KBM-7 (cell line): ENCODE results near the gene CPSF3.

ENCODE experiments used
- DNase-seq: peaks from one replicate; pipeline ENCODE4 v3.0.0-alpha.2; 2015
- in situ Hi-C: fragments of 300-500 bp; cut with MboI; formaldehyde crosslinking; loops from 2 replicates; pipeline ENCODE4 v1.14.3; 2020; ENCODE audit warnings: low sequenced_read_pairs, low pct_unique_long_range_greater_than_20kb, mixed read lengths

CPSF3 gene

DNA sequence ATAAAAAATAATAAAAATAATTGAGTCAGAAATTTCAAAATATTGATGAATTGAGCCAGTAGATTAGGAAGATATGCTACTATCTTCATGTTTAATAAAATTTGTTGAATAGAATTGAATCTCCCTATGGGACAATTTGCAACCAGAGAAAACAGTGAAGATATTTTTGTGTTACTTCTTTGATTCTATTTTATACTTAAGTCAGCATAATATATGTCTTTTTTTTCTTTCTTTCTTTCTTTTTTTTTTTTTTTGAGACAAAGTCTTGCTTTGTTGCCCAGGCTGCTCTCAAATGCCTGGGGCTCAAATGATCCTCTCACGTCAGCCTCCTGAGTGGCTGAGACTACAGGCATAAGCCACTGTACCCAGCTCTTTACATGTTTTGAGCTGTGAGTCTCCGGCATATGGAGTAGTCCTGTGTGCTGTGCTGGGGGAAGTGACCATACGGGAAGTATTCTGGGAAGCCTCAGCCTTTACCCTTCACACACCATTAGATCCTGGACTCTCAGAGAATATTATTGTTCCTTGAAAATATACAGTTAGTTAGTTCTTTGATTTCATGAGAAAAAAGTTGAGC, 37.1 kb downstream of the CPSF3 start:
- no peak for DNase-seq
- in situ Hi-C loops, result no loop called here

DNA sequence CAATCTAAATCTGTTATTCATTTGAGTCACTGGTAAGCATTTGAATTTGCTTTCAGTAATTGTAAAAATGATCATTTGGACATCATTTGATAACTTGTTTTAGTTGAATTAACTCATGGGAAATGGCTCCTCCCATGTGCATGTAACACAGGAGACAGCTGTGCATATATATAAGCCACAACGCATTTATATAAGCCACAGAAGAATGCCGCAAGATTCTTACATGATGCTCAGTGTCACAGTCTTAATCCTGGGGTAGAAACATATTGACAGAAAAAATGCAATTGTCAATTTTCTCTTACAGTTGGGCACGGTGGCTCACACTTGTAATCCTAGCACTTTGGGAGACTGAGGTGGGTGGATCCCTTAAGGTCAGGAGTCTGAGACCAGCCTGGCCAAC, 37.6 kb downstream of the CPSF3 start:
- DNase-seq, result no peak
- in situ Hi-C loops, result no loop called here

DNA sequence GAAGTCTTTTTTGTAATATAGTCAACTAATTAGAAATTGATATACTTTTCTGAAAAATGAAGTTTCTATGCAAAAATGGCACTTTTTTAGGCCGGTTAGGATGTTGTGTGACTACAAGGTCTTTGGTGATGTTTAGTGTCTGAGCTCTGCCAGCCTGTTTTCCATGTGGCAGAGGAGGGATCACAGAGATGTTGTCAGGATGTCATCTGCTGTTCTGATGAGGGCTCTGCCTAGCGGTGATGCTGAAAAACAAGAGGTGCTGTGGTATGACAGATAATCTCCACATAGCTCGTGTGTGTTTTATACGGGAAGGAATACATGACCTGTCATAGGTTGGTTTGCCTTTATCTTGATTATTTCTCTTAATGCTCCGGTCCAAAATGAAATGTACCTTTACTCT, 38.9 kb downstream of the CPSF3 start:
- in situ Hi-C loops, result no loop called here
- no peak for DNase-seq

DNA sequence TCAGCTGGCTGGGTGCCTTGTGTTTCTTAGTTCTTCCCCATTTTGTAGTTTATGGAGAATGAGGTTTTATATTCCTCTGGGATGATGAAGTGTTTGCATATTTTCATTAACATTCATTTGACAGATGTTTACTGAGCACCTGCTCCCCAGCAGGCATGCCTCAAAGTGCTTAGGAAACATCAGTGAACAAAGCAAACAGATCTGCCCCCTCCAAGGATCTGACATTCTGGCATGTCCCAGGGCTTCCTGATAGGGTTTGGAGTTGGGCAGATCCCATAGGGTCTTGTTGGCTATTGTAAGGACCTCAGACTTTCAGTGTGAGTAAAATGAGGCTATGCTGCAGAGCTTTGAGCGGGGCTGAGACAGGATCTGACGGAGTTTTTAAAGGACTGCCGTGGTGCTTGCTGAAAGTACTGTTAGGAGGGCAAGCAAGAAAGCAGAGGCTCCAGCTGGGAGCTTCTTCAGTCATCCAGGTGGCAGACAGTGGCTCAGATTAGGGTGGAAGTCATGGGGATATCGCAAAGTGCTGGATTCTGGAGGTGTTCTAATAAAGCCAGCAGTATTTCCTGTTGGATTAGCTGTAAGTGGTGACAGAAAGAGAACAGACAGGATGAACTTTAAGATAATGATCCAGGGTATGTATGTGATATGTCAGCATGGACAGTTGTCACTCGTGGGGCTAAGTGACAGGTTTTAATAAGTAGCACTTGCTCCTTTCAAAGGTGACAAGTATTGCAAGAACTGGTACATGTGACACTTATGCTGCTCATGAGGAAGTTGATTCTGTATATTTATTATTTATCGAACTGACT, 39.6 kb downstream of the CPSF3 start:
- DNase-seq, result no peak

DNA sequence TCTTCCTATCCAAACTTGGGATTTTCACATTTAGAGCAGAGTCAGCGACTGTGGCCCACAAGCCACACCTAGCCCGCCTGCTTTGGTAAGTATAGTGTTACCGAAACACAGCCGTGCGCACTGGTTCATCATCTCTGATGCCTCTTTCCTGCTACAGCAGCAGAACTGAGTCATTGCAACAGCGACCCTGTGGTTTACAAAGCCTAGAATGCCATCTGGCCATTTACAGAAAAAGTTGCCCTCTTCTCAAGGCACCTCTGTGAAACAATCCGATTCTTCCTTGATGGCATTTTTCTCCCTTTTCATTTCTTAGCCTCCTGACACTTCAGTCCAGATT, 40.2 kb downstream of the CPSF3 start:
- in situ Hi-C loops, result no loop called here
- no peak for DNase-seq

More for the DNA sequence above, 39.6 kb downstream of the CPSF3 start:
- in situ Hi-C loops, result no loop called here

DNA sequence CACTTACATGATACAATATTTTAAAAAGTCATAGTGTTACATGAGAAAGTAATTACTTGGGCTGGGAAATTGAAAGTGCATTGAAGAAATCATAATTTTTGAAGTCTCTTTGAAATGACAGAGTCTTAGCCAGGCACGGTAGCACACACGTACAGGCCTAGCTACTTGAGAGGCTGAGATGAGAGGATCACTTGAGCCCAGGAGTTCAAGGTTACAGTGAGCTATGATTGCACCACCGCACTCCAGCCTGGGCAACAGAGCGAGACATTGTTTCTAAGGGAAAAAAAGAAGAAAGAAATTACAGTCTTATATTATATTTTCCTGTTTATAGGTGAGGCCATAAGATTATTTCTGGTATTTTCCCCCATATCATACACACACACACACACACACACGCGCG, 41.7 kb downstream of the CPSF3 start:
- no peak for DNase-seq
- in situ Hi-C loops, result no loop called here

DNA sequence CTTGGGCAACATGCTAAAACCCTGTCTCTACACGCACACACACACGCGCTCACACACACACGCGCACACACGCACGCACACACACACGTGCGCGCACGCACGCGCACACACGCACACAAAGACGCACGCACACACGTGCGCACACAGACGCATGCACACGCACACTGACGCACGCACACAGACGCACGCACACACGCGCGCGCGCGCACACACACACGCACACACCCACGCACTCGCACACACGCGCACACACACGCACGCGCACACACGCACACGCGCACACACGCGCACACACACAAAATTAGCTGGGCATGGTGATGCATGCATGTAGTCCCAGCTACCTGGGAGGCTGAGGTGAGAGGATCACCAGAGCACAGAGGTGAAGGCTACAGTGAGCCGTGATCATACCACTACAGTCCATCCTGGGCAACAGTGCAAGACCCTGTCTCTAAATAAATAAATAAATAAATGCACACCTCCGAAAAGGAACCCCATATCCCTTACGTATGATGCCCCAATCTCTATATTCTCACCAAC, 42.8 kb downstream of the CPSF3 start:
- DNase-seq, result no peak
- in situ Hi-C loops, result no loop called here

DNA sequence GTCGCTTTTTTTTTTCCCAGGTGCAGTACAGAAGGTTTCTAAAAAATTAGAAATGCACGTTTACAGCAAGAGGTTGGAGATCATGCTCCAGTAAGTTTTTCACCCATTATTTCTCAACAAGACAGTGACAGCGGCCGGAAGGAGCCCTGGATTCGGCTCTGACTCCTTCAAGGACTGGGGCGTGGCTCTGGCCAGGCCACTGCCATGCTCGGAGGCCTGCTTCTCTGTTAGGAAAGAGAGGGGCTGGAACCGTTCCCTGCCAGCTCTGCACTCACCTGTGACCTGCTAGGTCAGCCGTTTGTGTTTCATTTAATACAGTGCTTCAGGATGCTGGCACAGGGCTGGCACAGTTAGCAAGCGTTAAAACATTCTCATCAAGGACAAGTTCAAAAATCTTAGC, 44.2 kb downstream of the CPSF3 start:
- in situ Hi-C loops, result no loop called here

DNA sequence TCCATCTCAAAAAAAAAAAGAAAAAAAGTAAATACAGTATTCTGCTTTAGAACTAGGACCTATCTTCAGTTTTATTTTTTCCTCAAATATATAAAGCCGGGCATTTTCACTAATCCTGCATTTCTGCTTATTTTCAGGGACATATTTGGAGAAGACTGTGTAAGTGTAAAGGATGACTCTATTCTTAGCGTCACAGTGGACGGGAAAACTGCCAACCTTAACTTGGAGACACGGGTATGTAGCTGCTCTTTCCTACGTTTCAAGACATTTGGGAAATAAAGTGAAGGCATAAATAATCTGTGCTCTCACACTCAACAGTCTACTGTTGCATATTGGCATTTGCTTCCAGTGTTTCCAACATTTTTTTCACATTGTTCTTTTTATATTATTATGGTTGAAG, 47.8 kb downstream of the CPSF3 start:
- no peak for DNase-seq
- in situ Hi-C loops, result no loop called here

More for the DNA sequence above, 44.2 kb downstream of the CPSF3 start:
- no peak for DNase-seq

DNA sequence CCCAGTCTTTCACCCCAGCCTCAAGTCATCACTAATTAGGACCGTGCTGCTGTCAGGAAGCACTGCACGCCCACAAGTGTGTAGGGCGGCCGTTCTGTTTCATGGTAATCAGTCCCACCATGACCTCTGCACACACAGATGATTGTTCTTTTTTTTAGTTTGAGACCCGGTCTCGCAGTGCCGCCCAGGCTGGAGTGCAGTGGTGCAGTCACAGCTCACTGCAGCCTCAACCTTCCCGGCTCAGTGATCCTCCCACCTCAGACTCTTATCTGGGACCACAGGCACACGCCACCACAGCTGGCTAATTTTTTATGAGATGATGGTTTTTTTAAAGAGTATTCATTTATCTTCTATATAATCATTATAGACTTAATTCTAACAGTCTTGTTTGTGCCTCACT, 49.1 kb downstream of the CPSF3 start:
- no peak for DNase-seq
- in situ Hi-C loops, result no loop called here

DNA sequence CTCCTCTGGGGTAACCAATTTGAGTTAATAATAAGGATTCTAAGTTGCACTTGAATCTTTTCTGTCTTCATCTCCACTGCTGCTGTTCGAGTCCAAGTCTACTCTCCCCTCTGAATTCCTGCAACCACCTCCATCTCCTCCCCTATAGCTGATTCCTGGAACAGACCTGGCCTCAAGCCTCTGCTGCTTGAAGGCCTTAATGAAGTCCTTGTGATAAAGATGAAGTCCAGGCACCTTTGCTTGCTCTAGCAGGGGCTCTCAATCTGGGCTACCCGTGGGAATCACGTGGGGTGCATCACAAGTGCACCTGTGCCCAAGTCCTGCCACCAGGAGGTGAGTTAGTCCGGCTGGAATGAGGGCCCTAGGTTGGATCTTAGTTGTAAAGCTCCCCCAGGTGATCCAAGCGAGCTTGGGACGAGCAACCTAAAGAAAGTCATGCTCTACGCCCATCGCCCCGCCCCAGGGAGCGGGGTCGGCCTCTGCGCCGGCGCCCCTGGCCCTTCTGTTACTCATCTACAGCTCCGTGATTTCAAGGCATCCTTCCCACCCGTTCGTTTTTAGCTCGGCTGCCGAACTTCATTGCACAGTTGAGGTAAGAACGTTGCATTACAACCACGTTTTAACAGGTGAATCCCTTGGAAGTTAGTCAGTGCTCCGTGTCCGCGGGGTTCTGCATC, 50.0 kb downstream of the CPSF3 start:
- in situ Hi-C loops, result no loop called here
- no peak for DNase-seq

DNA sequence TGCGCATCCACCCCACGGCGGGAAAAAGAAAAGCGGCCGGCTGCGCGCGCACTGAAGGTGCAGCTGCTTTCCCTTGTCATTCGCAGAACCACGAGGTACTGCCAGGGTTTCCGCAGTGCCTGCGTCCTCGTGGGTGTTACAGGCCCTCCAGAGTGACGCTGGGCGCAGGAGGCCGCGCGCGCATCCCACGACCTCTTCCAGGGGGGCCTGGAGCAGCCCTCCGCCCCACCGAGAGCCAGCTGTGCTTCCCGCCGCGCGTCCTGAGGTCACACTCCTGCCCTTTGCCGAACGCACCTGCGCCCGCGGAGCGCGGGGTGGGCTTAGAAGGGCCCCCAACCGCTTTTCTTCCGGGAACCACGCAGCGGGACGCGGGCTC, 50.5 kb downstream of the CPSF3 start:
- no peak for DNase-seq
- in situ Hi-C loops, result no loop called here

DNA sequence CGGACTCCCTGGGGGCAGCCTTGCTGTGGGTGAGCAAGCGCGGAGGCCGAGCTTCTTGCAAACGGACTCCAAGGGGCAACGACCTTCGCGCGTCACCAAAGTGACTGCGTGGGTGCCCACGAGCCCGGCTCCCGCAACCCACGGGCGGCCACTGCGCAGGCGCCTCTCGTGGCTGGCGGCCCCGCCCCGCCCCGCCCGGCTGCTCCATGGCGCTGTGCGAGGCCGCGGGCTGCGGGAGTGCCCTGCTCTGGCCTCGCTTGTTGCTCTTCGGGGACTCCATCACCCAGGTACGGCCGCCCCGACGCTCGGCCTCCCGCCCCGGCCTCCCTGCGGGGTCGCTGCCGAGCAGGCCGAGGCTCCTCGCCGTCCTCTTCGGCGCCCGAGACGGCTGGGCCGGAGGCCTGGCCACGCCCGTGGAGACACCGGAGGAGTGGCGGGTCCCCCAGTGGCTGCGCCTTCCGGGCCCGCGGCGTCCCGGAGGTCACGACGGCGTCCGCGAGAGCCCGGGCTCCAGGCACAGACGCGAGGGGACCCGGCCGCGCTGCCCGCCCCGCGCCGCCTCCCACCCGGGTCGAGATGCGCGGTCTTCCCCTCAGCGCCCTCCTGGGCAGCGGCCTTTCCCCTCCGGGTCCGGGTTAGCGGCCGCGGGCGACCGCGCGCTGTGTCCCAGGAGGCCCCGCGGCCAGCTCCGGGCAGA, 51.1 kb downstream of the CPSF3 start, which contains the start of gene IAH1:
IAH1 (plus strand) TSS at position 191 of the 697 bp plus-strand sequence; CDS start at position 207, 16 bp downstream.
- in situ Hi-C loops, result no loop called here
- DNase-seq, result peak; percentile 40

DNA sequence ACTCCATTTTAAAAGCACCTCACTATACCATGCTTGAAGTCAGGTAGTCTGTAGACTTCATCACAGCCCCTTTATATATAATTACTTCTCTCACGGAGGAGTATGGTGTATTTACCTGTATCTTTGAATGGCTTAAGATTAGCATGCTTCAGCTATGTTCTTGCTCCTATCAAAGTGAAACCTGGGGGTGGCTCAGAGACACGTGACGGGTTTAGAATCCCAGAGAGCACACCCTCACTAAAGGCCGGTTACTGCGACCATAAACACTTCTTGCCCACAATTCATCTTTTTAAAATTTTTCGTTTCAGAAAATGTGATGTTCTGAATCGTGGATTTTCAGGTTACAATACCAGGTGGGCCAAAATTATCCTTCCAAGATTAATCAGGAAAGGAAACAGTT, 54.5 kb downstream of the CPSF3 start:
- in situ Hi-C loops, result no loop called here
- DNase-seq, result no peak

DNA sequence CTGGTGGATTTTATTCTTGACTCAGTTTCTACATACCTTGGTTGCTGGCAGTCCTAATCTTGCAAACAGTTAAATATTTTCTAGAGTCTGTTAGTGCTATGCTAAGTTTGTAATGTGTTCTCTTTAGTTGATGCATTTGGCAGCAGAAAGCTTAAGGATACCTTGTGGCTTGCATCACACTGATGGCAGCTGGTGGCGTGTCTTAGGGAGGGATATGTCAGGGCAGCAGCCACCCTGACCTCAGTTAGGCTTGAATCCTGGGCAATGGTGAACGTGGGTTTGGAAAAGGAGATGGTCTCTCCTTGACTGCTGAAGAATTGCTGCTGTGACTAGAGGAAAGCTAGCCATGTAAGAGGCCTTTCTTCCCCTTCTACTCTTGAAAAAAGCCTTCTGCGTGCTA, 55.1 kb downstream of the CPSF3 start:
- in situ Hi-C loops, result no loop called here
- no peak for DNase-seq

DNA sequence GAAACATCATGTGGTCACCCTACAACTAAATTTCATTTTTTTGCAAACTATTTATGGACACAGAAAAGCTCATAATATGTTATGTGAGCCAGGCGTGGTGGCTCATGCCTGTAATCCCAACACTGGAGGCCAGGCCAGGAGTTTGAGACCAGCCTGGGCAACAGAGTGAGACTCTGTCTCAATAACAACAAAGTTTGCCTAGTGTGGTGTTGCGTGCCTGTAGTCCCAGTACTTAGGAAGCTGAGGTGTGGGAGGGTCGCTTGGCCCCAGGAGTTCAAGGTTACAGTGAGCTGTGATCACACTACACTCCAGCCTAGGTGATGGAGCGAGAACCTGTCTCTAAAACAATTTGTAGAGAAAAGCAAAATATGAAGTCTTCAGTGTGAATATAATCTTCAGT, 56.7 kb downstream of the CPSF3 start:
- in situ Hi-C loops, result no loop called here
- no peak for DNase-seq

DNA sequence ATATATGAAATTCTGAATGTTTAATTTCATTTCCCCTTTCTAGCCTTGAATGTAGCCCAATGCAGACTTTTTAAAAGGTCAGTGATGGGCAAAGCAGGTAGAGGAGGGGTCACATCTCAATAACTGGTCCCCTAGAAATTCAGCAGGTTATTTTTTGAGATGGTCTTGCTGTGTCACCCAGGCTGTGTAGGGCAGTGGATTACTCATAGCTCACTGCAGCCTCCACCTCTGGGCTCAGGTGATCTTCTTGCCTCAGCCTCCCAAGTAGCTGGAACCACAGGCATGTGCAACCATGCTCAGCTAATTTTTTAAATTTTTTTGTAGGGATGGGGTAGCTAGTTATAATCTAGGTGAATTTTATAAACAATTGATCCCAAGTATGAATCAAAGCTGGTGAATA, 59.7 kb downstream of the CPSF3 start:
- in situ Hi-C loops, result no loop called here
- DNase-seq, result no peak

DNA sequence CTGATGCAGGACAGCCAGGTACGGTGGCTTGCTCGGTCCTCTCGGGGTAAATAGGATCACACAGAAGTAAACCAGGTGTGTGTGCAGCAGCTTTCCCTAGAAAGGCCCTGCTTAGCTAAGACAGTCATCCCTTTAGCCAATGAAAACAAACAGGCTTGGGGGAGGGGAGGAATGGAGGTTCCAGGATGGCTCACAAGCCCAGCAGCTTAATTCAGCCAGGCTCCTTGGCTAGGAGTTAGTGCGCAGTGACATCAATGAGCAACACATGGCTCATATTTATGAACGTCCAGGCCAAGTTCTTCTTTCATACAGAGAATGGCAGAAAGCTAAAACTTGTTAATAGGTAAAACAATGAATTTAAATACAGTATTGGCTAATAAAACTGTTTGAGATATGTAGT, 61.1 kb downstream of the CPSF3 start:
- no peak for DNase-seq
- in situ Hi-C loops, result no loop called here

DNA sequence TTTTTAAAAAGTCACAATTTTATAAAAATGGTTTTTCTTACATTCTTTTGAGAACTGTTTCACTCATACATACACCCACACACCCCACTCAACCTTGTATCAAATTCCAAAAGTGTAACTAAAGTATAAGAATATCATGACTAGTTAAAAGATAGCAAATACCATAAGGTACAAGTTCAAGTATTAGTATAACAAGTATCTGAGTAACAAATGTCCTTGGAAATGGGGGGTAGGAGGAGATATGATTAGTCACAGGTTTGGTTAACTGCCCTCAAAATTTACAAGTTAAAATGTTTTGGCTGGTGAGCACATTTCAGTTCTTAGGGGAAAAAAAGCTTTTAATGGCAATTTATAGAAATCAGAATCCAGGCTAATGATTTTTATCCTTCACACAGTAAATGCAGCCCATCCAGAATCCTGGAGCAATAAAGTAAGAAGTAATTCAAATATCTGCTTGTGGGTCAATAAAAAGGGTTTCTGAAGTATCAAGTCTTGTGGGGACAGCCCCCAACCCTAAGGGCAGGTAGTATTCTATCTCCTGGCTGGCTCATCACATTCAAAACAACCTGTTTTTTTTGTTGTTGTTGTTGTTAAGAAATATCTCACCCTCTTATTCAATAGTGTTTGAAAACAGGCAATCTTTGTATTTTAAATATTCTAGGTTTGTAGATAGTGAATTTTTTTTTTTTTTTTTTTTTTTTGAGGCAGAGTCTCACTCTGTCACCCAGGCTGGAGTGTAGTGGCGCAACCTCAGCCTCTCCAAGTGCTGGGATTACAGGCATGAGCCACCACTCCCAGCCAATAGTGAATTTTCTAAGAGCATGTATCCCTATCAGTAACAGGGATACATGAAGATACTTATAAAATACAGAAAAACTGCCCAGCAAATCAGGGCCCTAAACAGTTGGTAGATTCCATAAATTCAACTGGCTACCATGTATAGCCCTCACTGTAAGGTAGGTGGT, 65.4 kb downstream of the CPSF3 start:
- in situ Hi-C loops, result no loop called here
- no peak for DNase-seq
